HG03354 (cell line): ENCODE measurements around the gene BAD.

Source experiments
- ATAC-seq: cut with Tn5 transposase; IDR thresholded peaks from one replicate; pipeline ENCODE4 v1.9.1; 2021; ENCODE audit warnings: mild to moderate bottlenecking; ENCODE audit not compliant: unreplicated experiment, poor library complexity, severe bottlenecking

BAD gene

DNA sequence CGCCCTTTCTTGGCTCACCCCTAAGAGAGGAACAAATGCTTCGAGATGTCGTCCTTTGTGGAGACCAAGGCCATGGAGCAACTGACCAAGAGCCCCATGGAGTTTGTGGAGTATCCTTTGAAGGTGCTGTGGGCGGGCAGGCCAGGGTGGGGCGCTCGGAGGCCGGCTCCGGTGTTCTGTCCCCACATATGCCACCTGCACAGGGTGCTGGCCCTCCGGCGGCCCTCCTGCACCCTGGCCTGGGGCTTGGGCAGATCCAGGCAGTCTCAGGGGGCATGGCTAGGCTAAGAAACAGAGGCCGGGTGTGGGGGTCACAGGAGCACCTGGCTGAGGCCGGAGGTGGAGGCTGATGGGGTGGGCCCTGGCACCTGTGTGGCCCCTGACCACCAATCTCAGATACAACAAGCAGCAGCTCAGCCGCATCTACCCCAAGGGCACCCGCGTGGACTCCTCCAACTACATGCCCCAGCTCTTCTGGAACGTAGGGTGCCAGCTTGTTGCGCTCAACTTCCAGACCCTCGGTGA lies 22.8 kb downstream of the BAD start:
- ATAC-seq, result no peak

DNA sequence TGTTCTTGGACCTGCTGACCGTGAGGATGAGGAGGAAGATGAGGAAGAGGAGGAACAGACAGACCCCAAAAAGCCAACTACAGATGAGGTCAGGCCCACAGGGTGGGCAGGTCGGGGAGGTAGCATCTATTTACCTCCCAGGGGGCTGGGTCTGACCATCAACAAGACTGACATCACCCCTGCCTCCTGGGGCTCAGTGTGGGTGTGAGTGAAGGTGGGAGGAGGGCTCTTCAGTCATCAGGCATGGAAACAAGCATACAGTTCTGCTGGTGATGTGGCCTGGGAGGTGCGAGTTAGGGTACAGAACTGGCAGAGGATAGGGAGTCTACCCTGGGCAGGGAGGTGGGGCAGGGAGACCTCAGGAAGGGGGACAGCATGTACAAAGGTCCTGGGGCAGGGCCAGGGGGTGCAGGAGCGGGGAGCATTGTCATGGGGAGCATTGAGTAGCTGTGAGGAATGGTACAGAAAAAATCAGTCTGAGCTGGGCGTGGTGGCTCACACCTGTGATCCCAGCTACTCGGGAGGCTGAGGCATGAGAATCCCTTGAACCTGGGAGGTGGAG lies 24.2 kb downstream of the BAD start:
- ATAC-seq, result no peak

DNA sequence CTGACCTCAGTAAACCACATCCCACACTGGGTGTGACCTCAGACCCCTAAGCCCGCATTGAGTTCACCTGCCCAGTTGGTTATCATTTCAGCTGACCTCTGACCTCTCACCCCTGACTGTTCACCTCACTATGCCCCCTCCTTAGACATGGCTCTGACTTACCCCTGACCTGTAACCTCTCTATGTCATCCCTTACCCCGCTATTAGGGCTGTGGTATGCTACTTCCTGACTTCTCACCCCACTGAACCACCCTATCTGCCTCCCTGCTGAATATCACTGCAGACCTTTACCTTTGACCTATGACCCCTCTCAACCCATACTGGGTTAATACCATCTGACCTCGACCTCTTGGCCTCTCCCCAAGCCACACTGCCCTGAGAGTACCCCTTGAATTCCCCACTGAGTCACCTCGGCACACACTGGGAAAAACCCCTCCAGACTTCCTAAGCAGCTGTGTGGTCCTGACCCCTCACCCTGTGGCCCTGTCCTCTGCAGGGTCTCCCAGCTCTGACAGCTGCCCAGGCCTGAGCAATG lies 24.9 kb downstream of the BAD start:
- no peak for ATAC-seq

DNA sequence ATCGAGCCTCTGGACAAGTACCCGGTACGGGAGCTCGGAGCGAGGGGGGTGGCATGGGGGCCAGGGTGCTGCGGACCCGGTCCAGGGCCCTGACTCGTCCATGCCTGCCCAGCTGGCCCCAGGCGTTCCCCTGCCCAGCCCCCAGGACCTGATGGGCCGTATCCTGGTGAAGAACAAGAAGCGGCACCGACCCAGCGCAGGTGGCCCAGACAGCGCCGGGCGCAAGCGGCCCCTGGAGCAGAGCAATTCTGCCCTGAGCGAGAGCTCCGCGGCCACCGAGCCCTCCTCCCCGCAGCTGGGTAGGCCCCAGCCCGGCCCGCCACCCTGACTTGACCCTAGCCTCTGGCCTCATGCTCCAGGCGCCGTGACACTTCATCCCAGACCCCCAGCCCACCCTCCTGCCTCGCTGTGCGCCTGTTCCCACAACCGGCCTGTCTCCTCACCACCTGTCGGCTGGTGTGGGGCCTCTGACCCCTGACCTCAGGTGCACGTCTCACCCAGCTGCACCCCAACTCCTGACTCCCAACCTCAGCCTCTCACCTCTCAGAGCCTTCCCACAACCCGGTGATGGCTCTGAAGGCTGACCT lies 25.4 kb downstream of the BAD start:
- no peak for ATAC-seq

DNA sequence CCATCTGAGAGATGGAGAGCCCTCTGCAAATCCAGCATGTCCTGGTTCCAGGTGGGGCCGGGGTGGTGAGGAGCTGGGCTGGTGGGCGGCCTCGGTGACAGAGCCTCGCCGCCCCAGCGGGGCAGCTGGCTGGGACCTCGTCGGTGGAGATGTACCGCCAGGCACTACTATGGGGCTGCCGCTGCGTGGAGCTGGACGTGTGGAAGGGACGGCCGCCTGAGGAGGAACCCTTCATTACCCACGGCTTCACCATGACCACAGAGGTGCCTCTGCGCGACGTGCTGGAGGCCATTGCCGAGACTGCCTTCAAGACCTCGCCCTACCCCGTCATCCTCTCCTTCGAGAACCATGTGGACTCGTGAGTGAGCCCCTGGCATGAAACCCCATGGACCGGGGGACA lies 26.1 kb downstream of the BAD start:
- no peak for ATAC-seq

DNA sequence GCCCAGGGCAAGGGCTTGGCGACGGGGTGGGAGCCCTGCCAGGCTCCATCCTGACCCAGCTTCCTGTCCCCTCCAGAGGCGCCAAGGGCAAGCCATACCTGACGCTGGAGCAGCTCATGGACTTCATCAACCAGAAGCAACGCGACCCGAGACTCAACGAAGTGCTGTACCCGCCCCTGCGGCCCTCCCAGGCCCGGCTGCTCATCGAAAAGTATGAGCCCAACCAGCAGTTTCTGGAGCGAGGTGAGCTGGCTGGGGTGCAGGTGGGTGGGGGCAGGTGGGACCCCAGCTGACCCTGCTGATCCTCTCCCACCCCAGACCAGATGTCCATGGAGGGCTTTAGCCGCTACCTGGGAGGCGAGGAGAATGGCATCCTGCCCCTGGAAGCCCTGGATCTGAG lies 28.2 kb downstream of the BAD start:
- no peak for ATAC-seq

DNA sequence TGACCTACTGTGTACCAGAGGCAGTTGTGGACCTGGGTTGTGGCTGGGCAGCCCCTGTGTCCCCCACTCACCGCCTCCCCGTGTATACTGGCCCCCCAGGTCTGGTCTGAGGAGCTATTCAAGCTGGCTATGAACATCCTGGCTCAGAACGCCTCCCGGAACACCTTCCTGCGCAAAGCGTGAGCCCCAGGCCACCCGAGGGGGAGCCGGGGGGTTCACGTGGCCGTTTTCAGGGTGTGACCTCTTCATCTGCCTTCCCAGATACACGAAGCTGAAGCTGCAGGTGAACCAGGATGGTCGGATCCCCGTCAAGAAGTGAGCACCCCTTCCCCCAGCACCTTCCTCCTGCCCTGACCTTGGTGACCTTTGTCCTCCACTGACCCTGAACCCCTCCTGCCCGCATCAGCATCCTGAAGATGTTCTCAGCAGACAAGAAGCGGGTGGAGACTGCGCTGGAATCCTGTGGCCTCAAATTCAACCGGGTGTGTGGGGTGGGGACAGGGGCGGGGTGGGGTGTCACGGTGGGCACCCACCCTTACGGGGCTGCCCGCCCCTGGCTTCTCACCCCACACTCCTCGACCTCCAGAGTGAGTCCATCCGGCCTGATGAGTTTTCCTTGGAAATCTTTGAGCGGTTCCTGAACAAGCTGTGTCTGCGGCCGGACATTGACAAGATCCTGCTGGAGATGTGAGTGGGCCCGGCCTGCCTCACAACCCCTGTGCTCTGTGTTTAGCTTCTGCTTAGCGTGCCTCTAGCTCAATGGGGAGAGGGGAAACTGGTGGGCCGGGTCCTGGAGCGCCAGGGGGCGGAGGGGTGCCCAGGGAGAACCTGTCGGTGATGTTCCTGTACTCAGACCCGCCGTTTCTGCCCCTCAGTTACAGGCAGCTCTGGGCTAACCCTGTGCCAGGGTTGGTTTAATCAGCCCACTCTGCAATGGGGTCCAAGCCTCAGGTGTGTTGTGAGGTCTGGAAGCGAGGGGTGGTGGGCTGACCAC lies 29.0 kb downstream of the BAD start:
- ATAC-seq, result no peak

DNA sequence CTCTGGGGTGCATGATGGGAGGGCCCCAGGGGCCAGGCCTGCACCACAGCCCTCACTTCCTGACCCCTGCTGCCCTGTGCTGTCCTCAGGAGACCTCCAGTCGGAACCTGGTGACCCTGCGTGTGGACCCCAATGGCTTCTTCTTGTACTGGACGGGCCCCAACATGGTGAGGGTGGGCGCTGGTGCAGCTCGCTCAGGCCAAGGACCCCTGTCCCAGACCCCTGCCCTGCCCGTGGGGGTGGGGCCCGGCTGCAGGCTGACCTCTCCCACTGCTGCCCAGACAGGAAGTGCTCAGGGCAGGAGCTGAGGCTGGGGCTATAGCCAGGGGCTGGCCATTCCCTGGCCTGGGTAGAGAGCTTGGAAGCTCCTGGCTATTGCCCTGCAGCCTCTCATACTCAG lies 30.1 kb downstream of the BAD start:
- no peak for ATAC-seq

DNA sequence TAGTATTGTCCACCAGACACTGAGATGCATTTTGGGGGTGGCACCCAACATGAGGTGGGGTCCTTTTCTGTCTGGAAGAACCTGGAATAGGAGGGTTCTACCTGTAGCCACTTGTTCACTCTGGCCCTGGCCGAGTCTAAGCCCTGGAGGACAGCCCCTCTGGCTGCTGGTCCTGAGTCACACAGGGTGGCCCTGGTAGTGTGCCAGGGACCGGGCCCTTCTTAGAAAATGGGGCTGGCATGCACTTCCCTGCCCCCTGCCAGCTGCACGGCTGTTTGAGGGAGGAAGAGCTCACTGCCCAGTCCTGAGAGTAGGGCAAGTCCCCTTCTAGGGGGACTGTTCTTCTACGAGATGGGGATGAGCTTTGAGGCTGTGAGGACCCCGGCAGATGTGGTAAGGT lies 31.0 kb downstream of the BAD start:
- ATAC-seq, result no peak

DNA sequence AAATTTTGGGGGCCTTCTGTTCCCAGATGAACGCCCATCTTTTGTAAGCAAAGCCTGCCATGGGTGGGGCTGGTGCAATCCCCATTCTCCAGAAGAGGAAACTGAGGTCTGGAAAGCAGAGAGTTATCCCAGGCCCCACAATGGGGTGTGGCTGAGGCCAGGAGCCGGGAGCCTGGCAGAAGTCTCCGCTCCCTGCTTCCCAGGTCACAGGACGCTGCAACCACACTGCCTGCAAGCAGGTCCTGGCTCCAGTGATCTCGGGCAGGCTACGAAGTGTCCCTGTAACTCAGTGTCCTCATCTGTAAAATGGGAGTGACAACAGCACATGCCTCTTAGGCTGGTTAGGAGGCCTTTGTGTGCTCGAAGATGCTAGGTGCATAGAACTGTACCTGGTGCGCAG lies 31.4 kb downstream of the BAD start:
- no peak for ATAC-seq

DNA sequence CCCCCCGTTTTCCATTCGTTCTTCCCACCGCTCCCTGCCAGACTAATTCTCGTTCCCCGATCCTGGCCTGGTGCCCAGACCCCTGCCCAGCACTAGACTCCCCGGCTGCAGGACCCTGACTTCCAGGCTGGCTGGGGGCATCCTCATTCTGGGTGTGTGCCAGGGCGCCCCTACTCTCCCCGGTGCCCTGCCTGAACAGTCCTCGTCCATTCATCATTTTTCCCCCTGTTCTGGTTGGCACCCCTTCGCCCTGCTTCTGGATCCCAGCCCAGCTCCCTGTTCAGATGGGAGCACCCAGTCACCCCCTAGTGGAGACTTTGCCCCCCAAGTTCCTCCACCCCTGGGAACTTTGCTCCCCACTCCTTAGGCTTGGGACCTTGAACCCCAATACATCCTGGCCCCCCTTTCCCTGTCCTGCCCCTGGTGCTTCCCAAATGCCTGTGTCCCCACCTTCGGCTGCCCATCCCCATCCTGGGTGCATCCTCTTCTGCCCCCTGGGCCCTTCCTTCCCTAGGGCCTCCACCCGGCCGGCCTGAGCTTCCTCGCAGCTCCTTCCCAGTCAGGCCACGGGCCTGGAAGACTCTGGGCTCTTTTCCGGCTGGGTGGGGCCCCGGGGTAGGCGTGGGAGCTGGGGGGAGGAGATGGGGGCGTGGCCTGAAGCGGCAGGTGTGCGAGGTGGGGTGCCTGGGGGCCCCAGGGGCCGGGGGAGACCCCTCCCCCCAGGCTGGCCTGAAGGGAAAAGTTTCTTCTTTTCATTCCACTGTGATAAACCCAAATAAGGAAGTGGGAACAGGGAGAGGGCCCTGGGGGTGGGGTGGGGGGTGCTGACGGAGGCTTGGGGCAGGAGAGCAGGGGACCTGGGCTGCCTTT lies 32.2 kb downstream of the BAD start:
- no peak for ATAC-seq

DNA sequence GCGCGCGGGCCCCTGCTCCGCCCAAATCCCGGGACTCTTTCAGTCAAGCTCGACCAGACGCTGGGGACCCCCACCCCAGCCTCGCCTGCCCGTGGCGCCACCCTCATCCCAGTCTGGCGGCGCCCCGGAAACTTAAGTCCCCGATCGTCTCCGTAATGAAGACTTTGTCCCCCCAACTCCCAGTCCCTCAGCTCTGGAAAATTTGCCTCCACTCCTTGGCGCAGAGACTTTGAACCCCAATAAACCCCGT lies 32.8 kb downstream of the BAD start:
- ATAC-seq, result no peak

DNA sequence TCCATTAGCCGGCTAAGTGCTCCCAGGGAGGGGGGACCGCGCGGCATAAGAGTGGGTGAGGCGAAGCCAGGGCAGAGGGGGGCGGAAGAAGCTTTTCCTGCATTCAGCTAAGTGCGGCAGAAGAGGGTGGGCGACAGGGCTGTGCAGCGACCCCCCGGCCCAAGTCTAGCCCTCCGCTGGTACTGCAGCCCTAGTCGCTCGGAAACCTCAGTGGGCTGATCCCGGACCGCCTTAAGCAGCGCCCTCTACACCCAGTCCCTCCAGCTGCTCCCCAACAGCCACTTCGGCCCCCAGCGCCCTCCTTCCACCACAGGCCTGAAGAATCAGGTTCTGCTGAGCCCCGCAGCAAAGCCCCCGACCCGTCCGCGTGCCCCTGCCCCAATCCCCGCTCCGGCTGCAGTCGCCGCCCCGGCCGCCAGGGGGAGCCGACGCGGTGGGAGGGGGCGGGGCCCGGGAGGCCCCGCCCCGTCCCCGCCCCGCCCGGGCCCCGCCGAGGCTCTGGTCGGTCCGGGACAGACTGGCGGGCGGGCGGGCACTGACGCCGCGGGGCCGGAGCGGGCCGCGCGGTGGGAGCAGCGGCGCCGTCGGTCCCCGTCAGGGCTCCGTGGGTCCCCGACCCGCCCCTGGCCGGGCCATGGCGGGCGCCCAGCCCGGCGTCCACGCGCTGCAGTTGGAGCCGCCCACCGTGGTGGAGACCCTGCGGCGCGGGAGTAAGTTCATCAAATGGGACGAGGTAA lies 33.3 kb downstream of the BAD start, which contains the start of gene PLCB3:
TSS of gene PLCB3 (plus strand) at position 515 of the 737 bp plus-strand sequence. CDS start at position 635, 120 bp downstream.
- no peak for ATAC-seq

DNA sequence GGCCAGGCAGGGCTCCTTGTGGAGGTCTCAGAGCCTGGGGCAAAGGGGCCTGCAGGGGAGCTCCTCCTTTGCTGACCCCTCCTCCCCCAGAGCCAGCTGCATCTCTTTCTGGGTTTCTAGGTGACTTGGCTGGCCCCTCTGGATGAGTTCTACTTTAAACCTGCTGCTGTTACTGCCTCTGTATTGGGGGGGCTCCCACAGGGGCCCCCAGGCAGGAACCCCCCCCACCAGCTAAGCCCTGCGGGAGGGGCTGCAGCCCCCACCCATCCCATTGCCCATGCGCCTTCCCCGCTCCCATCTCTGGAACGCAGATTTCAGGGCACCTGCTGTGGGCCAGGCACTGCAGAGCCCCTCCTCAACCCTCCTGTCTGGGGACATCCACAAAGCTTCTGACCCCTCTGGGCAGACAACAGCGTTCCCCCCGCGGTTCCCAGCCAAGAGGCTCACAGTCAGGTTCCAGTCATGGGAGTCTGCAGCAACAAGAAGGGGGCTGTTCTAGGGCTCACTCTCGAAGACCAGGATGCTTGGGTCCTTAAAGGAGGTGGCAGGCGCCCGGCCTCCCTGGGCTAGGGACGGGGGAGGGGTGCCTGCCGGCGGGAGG lies 34.0 kb downstream of the BAD start:
- no peak for ATAC-seq

DNA sequence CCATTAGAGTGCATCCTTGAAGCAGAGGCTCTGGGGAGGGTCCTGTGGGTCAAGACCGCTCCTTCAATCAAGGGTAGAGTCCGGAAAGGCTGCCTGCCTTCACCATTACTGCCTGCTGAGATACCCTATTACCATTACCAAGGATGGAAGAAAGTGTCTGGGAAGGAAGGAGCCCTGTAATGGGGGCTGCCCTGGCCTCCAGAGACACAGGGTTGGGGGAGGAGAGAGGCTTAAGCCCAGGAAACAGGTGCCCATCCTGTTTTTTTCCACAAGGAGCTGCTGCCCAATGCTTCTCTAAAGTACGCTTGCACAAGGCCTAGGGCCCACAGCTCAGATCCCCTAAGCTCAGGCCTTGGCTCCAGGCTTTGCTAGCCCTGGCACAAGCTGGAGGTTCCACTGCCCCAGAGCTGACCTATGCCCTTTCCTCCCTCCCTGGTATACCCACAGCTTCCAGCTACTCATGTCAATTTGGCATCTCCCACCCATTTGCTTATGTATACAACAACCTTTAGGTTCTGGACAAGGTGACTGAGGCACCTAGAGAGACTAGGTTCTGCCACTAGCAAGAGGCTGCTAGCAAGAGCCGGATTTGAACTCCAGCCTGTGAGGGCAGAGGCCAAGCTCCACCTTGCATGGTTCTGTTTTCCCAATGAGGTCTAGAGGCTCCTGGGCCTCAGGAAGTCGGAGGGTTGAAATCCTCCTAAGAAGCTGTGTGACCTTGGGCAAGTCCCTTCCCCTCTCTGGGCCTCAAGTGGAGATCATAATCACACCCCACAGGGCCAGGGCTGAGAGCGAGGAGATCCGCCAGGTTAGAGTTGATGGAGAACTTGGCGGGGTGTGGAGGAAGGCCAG lies 34.7 kb downstream of the BAD start:
- ATAC-seq, result no peak

DNA sequence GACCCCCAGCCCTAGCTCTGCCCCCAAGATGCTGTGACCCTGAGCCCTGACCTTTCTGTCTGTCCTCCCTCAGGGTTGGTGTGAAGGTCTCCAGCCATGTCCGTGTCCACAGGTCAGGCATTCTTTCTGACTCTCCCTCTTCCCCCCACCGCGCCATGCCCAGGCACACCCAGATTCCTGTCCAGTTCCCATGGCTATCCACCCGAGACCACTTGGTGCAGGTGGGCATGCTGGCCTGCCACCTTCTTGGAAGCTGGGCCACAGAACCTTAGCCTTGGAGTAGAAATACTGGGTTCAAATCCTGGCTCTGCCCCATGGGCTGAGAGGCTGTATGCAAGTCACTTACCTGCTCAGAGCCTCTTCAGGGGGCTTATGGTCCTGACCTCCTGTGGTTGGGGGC lies 35.4 kb downstream of the BAD start:
- ATAC-seq, result no peak

DNA sequence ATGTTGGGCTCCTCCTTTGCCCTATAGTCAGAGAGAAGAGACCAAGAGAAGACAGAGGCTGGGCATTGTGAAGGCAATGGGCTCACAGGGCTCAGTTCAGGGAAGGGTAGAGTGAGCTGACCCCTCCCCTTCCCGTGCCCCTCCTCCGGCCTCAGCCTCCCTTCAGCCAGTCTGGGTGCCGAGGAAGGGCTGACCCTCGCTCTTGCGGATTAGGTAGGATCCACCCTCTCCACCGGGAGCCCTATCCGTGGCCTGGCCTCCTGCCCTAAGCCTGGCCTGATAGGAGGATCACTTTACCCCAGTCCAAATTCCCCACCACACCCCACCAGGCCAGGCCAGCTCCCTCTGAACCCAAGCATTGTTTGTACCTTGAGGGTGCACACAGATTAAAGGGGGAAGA lies 35.9 kb downstream of the BAD start:
- ATAC-seq, result no peak
